Ishikawa (cell line): Measurements from ENCODE around the gene ACER3.

ENCODE experiments used
- CEBPB ChIP-seq: IDR thresholded peaks from 2 replicates; pipeline ENCODE4 v1.6.1; 2012
- CREB1 ChIP-seq: IDR thresholded peaks from 2 replicates; pipeline ENCODE4 v1.6.1; 2012; ENCODE audit warnings: low read depth
- EGR1 ChIP-seq: IDR thresholded peaks from 2 replicates; pipeline ENCODE4 v1.6.1; 2012
- EP300 ChIP-seq: IDR thresholded peaks from 2 replicates; pipeline ENCODE4 v1.6.1; 2012; ENCODE audit warnings: borderline replicate concordance
- FOXM1 ChIP-seq: IDR thresholded peaks from 2 replicates; pipeline ENCODE4 v1.6.1; 2012; ENCODE audit warnings: low read depth, borderline replicate concordance
- MAX ChIP-seq: IDR thresholded peaks from 2 replicates; pipeline ENCODE4 v1.6.1; 2012
- NFIC ChIP-seq: IDR thresholded peaks from 2 replicates; pipeline ENCODE4 v1.6.1; 2012
- RAD21 ChIP-seq: IDR thresholded peaks from 2 replicates; pipeline ENCODE4 v1.6.1; 2012; ENCODE audit warnings: low read depth
- REST ChIP-seq: IDR thresholded peaks from 2 replicates; pipeline ENCODE4 v1.6.1; 2012; ENCODE audit warnings: low read depth, mild to moderate bottlenecking
- TAF1 ChIP-seq: IDR thresholded peaks from 2 replicates; pipeline ENCODE4 v1.6.1; 2012; ENCODE audit warnings: low read depth, mild to moderate bottlenecking
- TCF12 ChIP-seq: IDR thresholded peaks from 2 replicates; pipeline ENCODE4 v1.6.1; 2012; ENCODE audit warnings: low read depth
- TEAD4 ChIP-seq: IDR thresholded peaks from 2 replicates; pipeline ENCODE4 v1.6.1; 2012
- USF1 ChIP-seq: IDR thresholded peaks from 2 replicates; pipeline ENCODE4 v1.6.1; 2012
- YY1 ChIP-seq: IDR thresholded peaks from 2 replicates; pipeline ENCODE4 v1.6.1; 2012; ENCODE audit warnings: low read depth
- ZBTB7A ChIP-seq: IDR thresholded peaks from 2 replicates; pipeline ENCODE4 v1.6.1; 2012; ENCODE audit warnings: low read depth

The ACER3 gene

GRCh38 chr11:77055913-77056312, 195.2 kb downstream of the ACER3 start:
- TF ChIP-seq EP300 = no peak
- no peak for TF ChIP-seq TEAD4
- no peak for TF ChIP-seq YY1
- TF ChIP-seq RAD21 = no peak
- no peak for TF ChIP-seq EGR1

- TF ChIP-seq FOXM1 (no peak), TAF1 (no peak), TCF12 (no peak), EP300 (no peak), EGR1 (no peak), USF1 (no peak), REST (no peak), ZBTB7A (no peak), CEBPB (no peak), MAX (no peak), RAD21 (no peak), TEAD4 (no peak), NFIC (no peak), CREB1 (no peak), YY1 (no peak)
Observed at GRCh38 chr11:77056814-77057402, 196.2 kb downstream of the ACER3 start.

GRCh38 chr11:77057938-77058474, 197.3 kb downstream of the ACER3 start:
- no peak for TF ChIP-seq USF1
- no peak for TF ChIP-seq NFIC
- TF ChIP-seq FOXM1 = no peak
- TF ChIP-seq REST = no peak
- TF ChIP-seq CEBPB = no peak
- no peak for TF ChIP-seq ZBTB7A
- no peak for TF ChIP-seq TEAD4
- no peak for TF ChIP-seq RAD21
- no peak for TF ChIP-seq TCF12
- TF ChIP-seq CREB1 = no peak
- no peak for TF ChIP-seq YY1
- TF ChIP-seq EP300 = no peak
- no peak for TF ChIP-seq MAX
- no peak for TF ChIP-seq TAF1
- TF ChIP-seq EGR1 = no peak

- TF ChIP-seq USF1 (no peak), ZBTB7A (no peak), TCF12 (no peak), CREB1 (no peak), MAX (no peak), CEBPB (no peak), EP300 (no peak), REST (no peak), RAD21 (no peak), TEAD4 (no peak), EGR1 (no peak), TAF1 (no peak), YY1 (no peak)
Observed at GRCh38 chr11:77058900-77059299, 198.2 kb downstream of the ACER3 start.
